22Rv1 (cell line): ENCODE results near the gene ERBB2.

ENCODE experiments used
- CTCF ChIP-seq: fragments of 450-650 bp; IDR thresholded peaks from 2 replicates; pipeline ENCODE4 v1.5.1; 2017; ENCODE audit warnings: mild to moderate bottlenecking
- ZFX ChIP-seq: fragments of 450-650 bp; IDR thresholded peaks from 2 replicates; pipeline ENCODE4 v1.6.1; 2017; ENCODE audit warnings: antibody characterized with exemption, borderline replicate concordance

DNA sequence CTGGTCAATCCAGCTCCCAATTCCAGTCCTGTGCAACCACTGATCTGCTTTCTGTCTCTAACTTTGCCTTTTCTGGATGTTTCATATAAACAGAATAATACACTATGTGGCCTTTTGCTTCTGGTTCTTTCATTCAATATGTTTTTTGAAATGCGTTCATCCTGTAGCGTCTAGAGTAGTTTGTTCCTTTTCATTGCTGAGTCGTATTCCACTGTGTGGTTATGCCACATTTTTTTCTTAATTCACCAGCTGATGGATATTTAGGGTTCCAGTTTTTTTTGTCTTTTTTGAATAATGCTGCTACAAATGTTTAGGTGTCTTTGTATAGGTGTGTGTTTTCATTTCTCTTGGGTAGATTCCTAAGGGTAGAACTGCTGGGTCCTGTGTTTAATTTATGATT lies 32.7 kb downstream of the ERBB2 start:
- TF ChIP-seq CTCF = no peak
- no peak for TF ChIP-seq ZFX
